ENCODE data around the gene CNOT6L. TPM values are rescaled to one million over a fixed set of nuclear protein-coding genes. Genes with fewer than 3 reads are reported as not detected.

CNOT6L gene
- total RNA-seq, 2 donors from 2014 or later: 26.0 to 37.1 TPM

DNA sequence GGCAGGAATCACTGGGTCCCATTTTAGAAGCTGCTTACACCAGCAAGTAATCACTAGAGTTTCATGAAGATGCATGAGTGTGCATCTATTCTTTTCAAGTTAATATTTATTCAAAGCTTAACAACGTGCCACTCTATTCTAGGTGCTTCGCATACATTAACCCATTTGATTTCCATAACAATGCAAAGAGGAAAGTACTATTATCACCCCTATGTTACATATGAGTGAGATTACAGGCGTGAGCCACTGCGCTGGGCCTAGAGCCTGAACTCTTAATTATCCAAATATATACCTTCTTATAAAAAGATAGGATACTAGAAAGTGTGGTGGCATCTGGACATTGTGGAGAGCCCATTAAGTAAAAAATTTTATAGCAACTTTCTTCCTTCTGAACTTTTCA is 148.1 kb downstream of the CNOT6L start:
- Histone ChIP-seq H3K27ac (ENCODE audit: low read depth, low read length) (no peak overlapping the region), H3K9me3 (ENCODE audit: control insufficient read depth, low read length) (no peaks in the 10 kb centered on the region), H3K4me1 (ENCODE audit: control insufficient read depth, insufficient read depth, low read length) (no peaks in the 10 kb centered on the region), H3K27me3 (ENCODE audit: control insufficient read depth, insufficient read depth, low read length, poor library complexity, severe bottlenecking) (no peaks in the 10 kb centered on the region), H3K4me3 (ENCODE audit: low read length) (no peak overlapping the region), H3K9ac (ENCODE audit: extremely low read depth, low read length, poor library complexity, severe bottlenecking) (no peak overlapping the region), H3K36me3 (ENCODE audit: control insufficient read depth, insufficient read depth, low read length) (no peaks in the 10 kb centered on the region)
- no peak overlapping the region for H3K27ac Mint-ChIP-seq
- no peaks in the 10 kb centered on the region for H3K9me3 Mint-ChIP-seq
- DNase-seq: no peak
- no peak overlapping the region for H3K4me3 Mint-ChIP-seq
- H3K4me1 Mint-ChIP-seq: peaks cover 3% of the 10 kb centered on the region
- H3K36me3 Mint-ChIP-seq (ENCODE audit: low read depth): no peaks in the 10 kb centered on the region
- WGBS, 2 experiments (ENCODE audit: insufficient coverage in 1 of 2, insufficient read length in 1 of 2): 50 to 54% methylated on average over 2 to 4 of the region's 4 CpGs
- TF ChIP-seq, protein P1, sequence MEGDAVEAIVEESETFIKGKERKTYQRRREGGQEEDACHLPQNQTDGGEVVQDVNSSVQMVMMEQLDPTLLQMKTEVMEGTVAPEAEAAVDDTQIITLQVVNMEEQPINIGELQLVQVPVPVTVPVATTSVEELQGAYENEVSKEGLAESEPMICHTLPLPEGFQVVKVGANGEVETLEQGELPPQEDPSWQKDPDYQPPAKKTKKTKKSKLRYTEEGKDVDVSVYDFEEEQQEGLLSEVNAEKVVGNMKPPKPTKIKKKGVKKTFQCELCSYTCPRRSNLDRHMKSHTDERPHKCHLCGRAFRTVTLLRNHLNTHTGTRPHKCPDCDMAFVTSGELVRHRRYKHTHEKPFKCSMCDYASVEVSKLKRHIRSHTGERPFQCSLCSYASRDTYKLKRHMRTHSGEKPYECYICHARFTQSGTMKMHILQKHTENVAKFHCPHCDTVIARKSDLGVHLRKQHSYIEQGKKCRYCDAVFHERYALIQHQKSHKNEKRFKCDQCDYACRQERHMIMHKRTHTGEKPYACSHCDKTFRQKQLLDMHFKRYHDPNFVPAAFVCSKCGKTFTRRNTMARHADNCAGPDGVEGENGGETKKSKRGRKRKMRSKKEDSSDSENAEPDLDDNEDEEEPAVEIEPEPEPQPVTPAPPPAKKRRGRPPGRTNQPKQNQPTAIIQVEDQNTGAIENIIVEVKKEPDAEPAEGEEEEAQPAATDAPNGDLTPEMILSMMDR (conservative IDR thresholded peaks at IDR 0.05): no peak
- no peaks in the 10 kb centered on the region for H3K27me3 Mint-ChIP-seq (ENCODE audit: insufficient read depth)

DNA sequence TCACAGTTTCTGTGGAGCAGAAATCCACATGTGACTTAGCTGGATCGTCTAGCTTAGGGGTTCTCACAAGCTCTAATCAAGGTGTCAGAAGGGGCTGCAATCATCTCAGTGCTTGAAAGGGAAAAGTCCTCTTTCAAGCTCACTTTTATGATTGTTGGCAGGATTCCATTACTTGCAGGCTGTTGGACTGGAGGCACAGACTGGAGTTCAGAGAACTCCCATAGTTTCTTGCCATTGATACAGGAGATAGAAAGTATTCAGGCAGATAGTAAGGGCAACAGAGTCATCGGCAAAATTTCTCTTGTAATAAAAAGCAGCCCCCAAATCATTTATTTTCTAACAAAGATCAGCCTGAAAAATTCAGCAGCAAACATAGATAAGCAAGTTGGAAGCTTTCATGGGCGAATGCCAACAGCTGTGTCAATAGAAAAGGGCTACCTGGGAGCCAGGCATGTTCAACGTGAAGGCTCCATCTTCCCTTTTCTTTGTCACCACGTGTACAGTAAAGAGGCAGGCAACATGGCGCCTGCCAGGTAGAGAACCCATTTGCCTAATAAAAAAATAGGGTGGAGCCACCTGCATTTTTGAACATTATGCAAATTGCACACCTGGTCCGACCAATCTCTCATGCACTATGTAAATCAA is 149.1 kb downstream of the CNOT6L start:
- DNase-seq: no peak
- Mint-ChIP-seq H3K27ac (no peak overlapping the region), H3K36me3 (ENCODE audit: low read depth) (no peaks in the 10 kb centered on the region), H3K9me3 (no peaks in the 10 kb centered on the region), H3K4me1 (peaks cover 3% of the 10 kb centered on the region), H3K4me3 (no peak overlapping the region), H3K27me3 (ENCODE audit: insufficient read depth) (no peaks in the 10 kb centered on the region)
- Histone ChIP-seq H3K4me3 (ENCODE audit: low read length) (no peak overlapping the region), H3K9me3 (ENCODE audit: control insufficient read depth, low read length) (no peaks in the 10 kb centered on the region), H3K27me3 (ENCODE audit: control insufficient read depth, insufficient read depth, low read length, poor library complexity, severe bottlenecking) (no peaks in the 10 kb centered on the region), H3K4me1 (ENCODE audit: control insufficient read depth, insufficient read depth, low read length) (no peaks in the 10 kb centered on the region), H3K9ac (ENCODE audit: extremely low read depth, low read length, poor library complexity, severe bottlenecking) (no peak overlapping the region), H3K27ac (ENCODE audit: low read depth, low read length) (no peak overlapping the region), H3K36me3 (ENCODE audit: control insufficient read depth, insufficient read depth, low read length) (no peaks in the 10 kb centered on the region)
- TF ChIP-seq, protein P1 (conservative IDR thresholded peaks at IDR 0.05): no peak
- WGBS, 2 experiments (ENCODE audit: insufficient coverage in 1 of 2, insufficient read length in 1 of 2): 86 to 98% methylated on average over 6 to 7 of the region's 7 CpGs

- no peaks in the 10 kb centered on the region for H3K27me3 Mint-ChIP-seq (ENCODE audit: insufficient read depth)
- no peaks in the 10 kb centered on the region for H3K9me3 ChIP-seq (ENCODE audit: control insufficient read depth, low read length)
- H3K9me3 Mint-ChIP-seq: no peaks in the 10 kb centered on the region
- no peak overlapping the region for H3K4me3 Mint-ChIP-seq
- no peak overlapping the region for H3K9ac ChIP-seq (ENCODE audit: extremely low read depth, low read length, poor library complexity, severe bottlenecking)
- H3K27ac ChIP-seq (ENCODE audit: low read depth, low read length): no peak overlapping the region
- H3K4me1 ChIP-seq (ENCODE audit: control insufficient read depth, insufficient read depth, low read length): no peaks in the 10 kb centered on the region
- peaks cover 3% of the 10 kb centered on the region for H3K4me1 Mint-ChIP-seq
- no peaks in the 10 kb centered on the region for H3K27me3 ChIP-seq (ENCODE audit: control insufficient read depth, insufficient read depth, low read length, poor library complexity, severe bottlenecking)
- no peak overlapping the region for H3K4me3 ChIP-seq (ENCODE audit: low read length)
- no peak overlapping the region for H3K27ac Mint-ChIP-seq
- TF ChIP-seq, protein P1 (conservative IDR thresholded peaks at IDR 0.05): no peak
- H3K36me3 ChIP-seq (ENCODE audit: control insufficient read depth, insufficient read depth, low read length): no peaks in the 10 kb centered on the region
- no peaks in the 10 kb centered on the region for H3K36me3 Mint-ChIP-seq (ENCODE audit: low read depth)
- WGBS, 2 experiments (ENCODE audit: insufficient coverage in 1 of 2, insufficient read length in 1 of 2): 90 to 100% methylated on average over 1 to 4 of the region's 4 CpGs
- DNase-seq: no peak
Measured at GRCh38 chr4:77665381-77666069, 153.6 kb downstream of the CNOT6L start.

Other genes starting within 250 kb of the CNOT6L start
- not detected for gene CXCL13, start 213.5 kb downstream of the CNOT6L start, total RNA-seq
- gene MRPL1, start 43.5 kb upstream of the CNOT6L start, total RNA-seq: 10 to 100 TPM; 31.7 to 46.4 TPM
- gene FRAS1, start 238.0 kb upstream of the CNOT6L start, total RNA-seq: 10 to 100 TPM; 77.0 to 78.3 TPM